SJSA1 (cell line): ENCODE results near the gene SCUBE2. TPM values are rescaled to one million over a fixed set of nuclear protein-coding genes. Genes with fewer than 3 reads are reported as not detected.
"Not testable (repeated sequence)": the region's sequence is repeated elsewhere in the genome, so short reads cannot be mapped to it uniquely, and the experiment has no call there.

Experiments used
- DNase-seq, 2 experiments: peaks; one replicate each; pipeline ENCODE4 v3.0.0-alpha.2; 2015 to 2020; ENCODE audit warnings: low spot score in 2 of 2, low read depth in 1 of 2
- H3K27ac ChIP-seq: fragments of 250-450 bp; sonication (Bioruptor Pico); 2 replicates; pipeline ENCODE4 v1.5.1; 2020; ENCODE audit warnings: mild to moderate bottlenecking, moderate library complexity
- H3K27me3 ChIP-seq: fragments of 250-450 bp; sonication (Bioruptor Pico); replicated peaks from 2 replicates; pipeline ENCODE4 v1.5.1; 2020; ENCODE audit warnings: mild to moderate bottlenecking, moderate library complexity
- H3K36me3 ChIP-seq: fragments of 250-450 bp; sonication (Bioruptor Pico); 2 replicates; pipeline ENCODE4 v1.5.1; 2020; ENCODE audit warnings: mild to moderate bottlenecking
- H3K4me1 ChIP-seq: fragments of 250-450 bp; sonication (Bioruptor Pico); replicated peaks from 2 replicates; pipeline ENCODE4 v1.6.1; 2021; ENCODE audit warnings: mild to moderate bottlenecking
- H3K4me3 ChIP-seq: fragments of 250-450 bp; sonication (Bioruptor Pico); 2 replicates; pipeline ENCODE4 v1.5.1; 2020; ENCODE audit warnings: mild to moderate bottlenecking
- H3K9me3 ChIP-seq: fragments of 250-450 bp; sonication (Bioruptor Pico); replicated peaks from 2 replicates; pipeline ENCODE4 v1.5.1; 2020; ENCODE audit warnings: mild to moderate bottlenecking
- total RNA-seq: library from RNA; depleted of rRNA; stranded (reverse); fragments of >200 nt; shearing (Covaris generic); gene quantifications from 2 replicates; pipeline ENCODE4 v1.2.3, GENCODE V29; 2014

Gene SCUBE2
- total RNA-seq, 1 experiment from 2014 or later, result not detected

- H3K4me3 ChIP-seq, H3K27ac ChIP-seq, H3K9me3 ChIP-seq, H3K4me1 ChIP-seq, H3K36me3 ChIP-seq, DNase-seq, H3K27me3 ChIP-seq: not testable (repeated sequence)
Measured at GRCh38 chr11:9009538-9009937, 81.9 kb downstream of the SCUBE2 start.

GRCh38 chr11:9008661-9009060 lies 82.7 kb downstream of the SCUBE2 start:
- Histone ChIP-seq H3K27me3 (no peaks in the 10 kb centered on the region), H3K4me1 (peaks cover 6% of the 10 kb centered on the region), H3K4me3 (no peak overlapping the region), H3K27ac (no peak overlapping the region), H3K36me3 (no peaks in the 10 kb centered on the region; the same call in 1 of the 2 replicates), H3K9me3 (no peaks in the 10 kb centered on the region)
- no peak for DNase-seq

- Histone ChIP-seq H3K36me3 (no peaks in the 10 kb centered on the region; the same call in 1 of the 2 replicates), H3K4me3 (no peak overlapping the region), H3K4me1 (peaks cover 10% of the 10 kb centered on the region), H3K27me3 (no peaks in the 10 kb centered on the region), H3K27ac (no peak overlapping the region), H3K9me3 (no peaks in the 10 kb centered on the region)
- no peak for DNase-seq
Measured at GRCh38 chr11:9008011-9008550, 83.3 kb downstream of the SCUBE2 start.

GRCh38 chr11:9005087-9005486 lies 86.3 kb downstream of the SCUBE2 start:
- no peak for DNase-seq
- H3K27me3 ChIP-seq, result no peaks in the 10 kb centered on the region
- H3K4me3 ChIP-seq, result no peak overlapping the region
- H3K27ac ChIP-seq, result no peak overlapping the region
- H3K36me3 ChIP-seq, result no peaks in the 10 kb centered on the region; the same call in 1 of the 2 replicates
- H3K4me1 ChIP-seq, result peaks cover 13% of the 10 kb centered on the region
- no peaks in the 10 kb centered on the region for H3K9me3 ChIP-seq

- H3K9me3 ChIP-seq, result no peaks in the 10 kb centered on the region
- no peak overlapping the region for H3K27ac ChIP-seq
- DNase-seq, result no peak
- H3K36me3 ChIP-seq, result no peaks in the 10 kb centered on the region; the same call in 1 of the 2 replicates
- H3K27me3 ChIP-seq, result no peaks in the 10 kb centered on the region
- peak overlapping the region; percentile 57 for H3K4me3 ChIP-seq
- H3K4me1 ChIP-seq, result peaks cover 13% of the 10 kb centered on the region
Measured at GRCh38 chr11:9004183-9004926, 87.0 kb downstream of the SCUBE2 start.

GRCh38 chr11:9003573-9004182 lies 87.7 kb downstream of the SCUBE2 start, which contains the start of gene NRIP3:
TSS of gene NRIP3 (minus strand) at chr11:9004001. CDS start at chr11:9003935, 66 bp downstream.
- no peaks in the 10 kb centered on the region for H3K27me3 ChIP-seq
- peak within 1 kb of the TSS; percentile 57 for H3K4me3 ChIP-seq
- DNase-seq, result peak; percentile 62 to 70
- H3K4me1 ChIP-seq, result peaks cover 13% of the 10 kb centered on the region
- H3K36me3 ChIP-seq, result no peaks in the 10 kb centered on the region; the same call in 1 of the 2 replicates
- H3K9me3 ChIP-seq, result no peaks in the 10 kb centered on the region
- H3K27ac ChIP-seq, result peak within 1 kb of the TSS; percentile 66

DNA sequence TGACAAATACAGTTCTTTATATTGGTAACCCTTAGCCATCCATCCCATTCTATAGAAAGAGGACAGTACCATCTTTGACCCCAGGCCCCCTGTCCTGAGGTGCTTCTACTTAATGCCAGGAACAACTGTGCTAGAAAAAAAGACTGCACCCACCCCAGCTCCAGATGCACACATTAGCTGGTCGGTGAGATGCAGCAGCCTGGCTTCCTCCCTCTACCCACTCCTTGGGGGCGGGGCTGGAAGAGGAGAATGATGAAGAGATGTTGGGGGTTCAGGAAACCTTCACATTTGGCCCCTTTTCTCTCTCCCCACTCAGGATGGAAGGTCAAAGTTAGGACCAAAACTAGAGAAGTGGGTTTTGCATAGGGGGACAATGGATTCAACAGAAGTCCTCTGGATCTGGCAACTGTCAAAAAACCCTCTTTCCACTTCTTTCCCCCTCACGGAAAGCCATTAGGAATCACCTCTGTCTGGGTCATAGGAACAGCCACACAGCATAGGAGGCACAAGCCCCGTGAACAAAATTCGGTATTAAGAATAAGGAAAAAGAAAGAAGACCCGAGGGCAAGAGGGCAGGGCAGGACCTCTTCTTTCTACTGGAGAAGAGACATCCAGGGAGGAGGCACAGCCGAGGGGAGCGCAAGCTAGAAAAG lies 88.4 kb downstream of the SCUBE2 start:
- Histone ChIP-seq H3K4me1 (peaks cover 13% of the 10 kb centered on the region), H3K9me3 (no peaks in the 10 kb centered on the region), H3K27me3 (no peaks in the 10 kb centered on the region), H3K4me3 (peak overlapping the region; percentile 57), H3K36me3 (no peaks in the 10 kb centered on the region; the same call in 1 of the 2 replicates), H3K27ac (peak overlapping the region; percentile 66)
- DNase-seq, result no peak

DNA sequence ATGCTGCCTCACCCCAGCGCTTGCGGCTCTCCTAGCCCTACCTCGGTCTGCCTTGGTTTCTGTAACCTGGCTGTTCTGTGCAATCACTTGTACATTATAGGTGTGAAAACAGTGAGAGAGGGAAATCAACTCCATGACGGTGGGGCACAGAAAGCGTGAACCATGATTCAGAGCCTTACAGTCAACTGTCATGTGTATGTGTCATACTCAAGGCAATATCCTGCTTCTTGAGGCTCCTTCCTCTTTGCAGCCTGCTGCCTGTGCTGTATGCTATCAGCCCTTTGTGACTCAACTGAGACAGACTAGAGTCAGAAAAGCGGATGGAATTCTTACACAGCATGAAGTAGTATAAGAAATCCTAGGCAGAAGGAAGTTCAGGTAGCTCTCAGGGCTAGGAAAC lies 89.7 kb downstream of the SCUBE2 start:
- Histone ChIP-seq H3K4me1 (peaks cover 13% of the 10 kb centered on the region), H3K27ac (peak overlapping the region; percentile 39), H3K36me3 (no peaks in the 10 kb centered on the region; the same call in 1 of the 2 replicates), H3K9me3 (no peaks in the 10 kb centered on the region), H3K27me3 (no peaks in the 10 kb centered on the region), H3K4me3 (no peak overlapping the region)
- peak; percentile 42 to 61 for DNase-seq

DNA sequence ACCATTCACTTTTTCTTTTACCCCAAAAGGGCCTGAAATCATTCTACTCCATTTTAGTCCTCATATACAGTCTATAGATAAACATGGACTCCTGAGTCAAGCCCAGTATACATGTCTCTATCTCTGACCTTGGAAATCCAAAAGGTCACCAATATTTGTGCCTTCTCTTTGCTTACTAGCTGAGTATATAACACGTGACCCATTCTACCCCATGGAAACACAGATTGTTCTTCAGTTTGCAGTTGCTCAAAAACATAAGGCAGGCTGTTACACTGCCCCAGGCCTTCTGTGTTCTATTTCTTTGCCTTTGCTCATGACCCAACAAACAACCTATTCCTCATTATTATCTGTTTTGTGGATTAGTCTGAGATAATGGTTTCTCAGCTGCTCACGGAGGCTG lies 93.4 kb downstream of the SCUBE2 start:
- Histone ChIP-seq H3K36me3 (no peaks in the 10 kb centered on the region), H3K4me1 (peaks cover 3% of the 10 kb centered on the region; the same call in 1 of the 2 replicates), H3K4me3 (no peak overlapping the region), H3K27ac (no peak overlapping the region), H3K9me3 (no peaks in the 10 kb centered on the region), H3K27me3 (no peaks in the 10 kb centered on the region)
- no peak for DNase-seq

DNA sequence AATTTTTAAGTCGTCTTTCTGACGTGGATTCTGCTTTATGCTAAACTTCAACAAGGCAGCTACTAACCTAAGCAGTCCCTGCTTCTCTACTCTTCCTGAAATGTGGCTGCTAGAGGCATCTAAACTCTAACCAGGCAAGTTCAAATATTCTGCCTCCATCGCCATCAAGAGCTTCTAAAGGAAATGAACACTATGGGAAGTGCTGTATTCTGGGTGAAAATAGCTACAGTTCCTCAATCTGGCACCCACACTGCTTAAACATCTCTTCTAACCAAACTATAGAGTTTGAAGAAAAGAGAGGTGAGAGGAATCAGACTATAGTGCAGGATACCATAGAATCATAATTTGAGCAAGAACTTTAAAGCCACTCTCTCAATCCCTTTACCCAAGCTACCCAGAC lies 93.9 kb downstream of the SCUBE2 start:
- no peaks in the 10 kb centered on the region for H3K9me3 ChIP-seq
- no peak overlapping the region for H3K27ac ChIP-seq
- no peaks in the 10 kb centered on the region for H3K27me3 ChIP-seq
- no peaks in the 10 kb centered on the region for H3K4me1 ChIP-seq
- no peak overlapping the region for H3K4me3 ChIP-seq
- no peaks in the 10 kb centered on the region for H3K36me3 ChIP-seq
- DNase-seq, result no peak

GRCh38 chr11:8989453-8989852 lies 101.9 kb downstream of the SCUBE2 start:
- Histone ChIP-seq H3K4me3 (no peak overlapping the region), H3K9me3 (no peaks in the 10 kb centered on the region), H3K4me1 (peaks cover 15% of the 10 kb centered on the region), H3K36me3 (no peaks in the 10 kb centered on the region), H3K27me3 (no peaks in the 10 kb centered on the region), H3K27ac (no peak overlapping the region; the same call in 1 of the 2 replicates)
- no peak for DNase-seq

GRCh38 chr11:8988329-8989234 lies 102.8 kb downstream of the SCUBE2 start:
- no peak for DNase-seq

DNA sequence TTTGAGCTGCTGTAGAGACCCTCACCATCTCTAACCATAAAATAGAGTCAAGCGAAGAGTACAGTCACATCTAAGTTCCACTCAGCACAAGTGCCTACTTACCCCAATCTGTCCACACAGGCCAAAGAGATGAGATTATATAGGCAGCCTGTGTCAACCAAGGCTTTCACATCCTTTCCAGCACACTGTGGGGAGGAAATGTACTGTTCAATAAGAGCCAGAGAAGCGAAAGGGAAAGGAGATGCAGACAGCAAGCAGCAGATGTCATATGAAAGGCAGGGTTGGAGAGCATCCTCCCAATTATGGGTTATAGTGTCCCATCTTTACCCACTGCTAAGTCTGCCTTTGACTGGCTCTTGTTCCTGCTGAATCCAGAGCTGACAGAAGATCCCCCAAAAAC lies 104.0 kb downstream of the SCUBE2 start:
- H3K4me3 ChIP-seq, result no peak overlapping the region
- peaks cover 15% of the 10 kb centered on the region for H3K4me1 ChIP-seq
- no peaks in the 10 kb centered on the region for H3K9me3 ChIP-seq
- H3K27ac ChIP-seq, result no peak overlapping the region
- no peak for DNase-seq
- no peaks in the 10 kb centered on the region for H3K27me3 ChIP-seq
- H3K36me3 ChIP-seq, result no peaks in the 10 kb centered on the region

More at GRCh38 chr11:8988329-8989234, 102.8 kb downstream of the SCUBE2 start:
- Histone ChIP-seq H3K9me3 (no peaks in the 10 kb centered on the region), H3K36me3 (no peaks in the 10 kb centered on the region), H3K4me3 (no peak overlapping the region), H3K4me1 (peaks cover 15% of the 10 kb centered on the region), H3K27ac (no peak overlapping the region; the same call in 1 of the 2 replicates), H3K27me3 (no peaks in the 10 kb centered on the region)
